Measurements from ENCODE around the gene ATP1A4.

ATP1A4 gene

DNA sequence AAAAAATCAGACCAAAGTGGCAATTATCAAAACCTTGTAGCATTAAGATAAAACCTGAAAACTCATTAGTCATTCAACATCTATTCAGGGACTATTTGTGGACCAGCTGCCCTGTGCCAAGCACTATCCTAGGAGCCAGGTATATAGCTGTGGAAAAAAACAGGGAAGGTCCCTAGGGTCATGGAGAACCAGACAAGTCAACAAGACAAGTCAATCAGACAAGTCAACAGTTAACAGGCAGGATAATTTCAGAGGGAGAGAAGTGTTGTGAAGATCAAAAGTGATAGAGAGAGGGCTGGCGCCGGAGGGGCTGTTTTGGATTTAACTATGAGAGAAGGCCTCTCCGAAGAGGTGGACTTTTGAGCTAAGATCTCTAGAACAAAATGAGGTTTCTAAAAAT, 3.3 kb upstream of the ATP1A4 start:
- DNase-seq = no peak

DNA sequence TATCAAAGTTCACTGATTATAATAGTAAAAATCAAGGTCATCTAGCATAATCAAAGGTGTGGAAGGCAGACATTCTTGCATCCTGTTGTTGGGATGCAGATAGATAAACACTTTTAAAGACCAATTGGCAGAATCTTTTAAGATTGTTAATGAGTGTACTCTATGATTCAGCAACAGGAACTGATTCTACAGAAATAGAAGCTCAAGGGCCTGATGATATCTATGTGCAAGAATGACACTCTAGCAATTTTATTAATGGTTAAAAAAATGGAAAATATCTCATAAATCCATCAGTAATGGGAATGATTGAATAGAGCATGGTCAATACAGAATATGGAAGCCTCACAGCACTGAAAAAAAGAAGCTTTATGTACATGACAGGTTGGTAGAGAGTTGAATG, 2.2 kb upstream of the ATP1A4 start:
- no peak for DNase-seq

DNA sequence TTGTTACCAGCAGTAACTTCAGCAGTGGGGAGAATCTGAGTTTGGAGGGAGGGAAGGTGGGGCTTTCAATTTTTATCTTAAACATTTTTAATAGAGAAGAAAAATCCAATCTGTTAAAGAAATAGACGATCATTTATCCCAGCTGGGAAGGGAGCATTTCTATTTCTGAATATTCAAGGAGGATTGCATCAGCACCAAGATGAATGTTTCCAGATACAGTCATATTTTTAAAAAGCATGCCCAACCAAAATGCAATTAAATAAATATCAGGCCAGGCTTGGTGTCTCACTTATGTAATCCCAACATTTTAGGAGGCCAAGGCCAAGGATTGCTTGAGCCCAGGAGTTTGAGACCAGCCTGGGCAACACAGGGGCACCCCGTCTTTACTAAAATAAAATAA, 1.7 kb upstream of the ATP1A4 start:
- DNase-seq = no peak

DNA sequence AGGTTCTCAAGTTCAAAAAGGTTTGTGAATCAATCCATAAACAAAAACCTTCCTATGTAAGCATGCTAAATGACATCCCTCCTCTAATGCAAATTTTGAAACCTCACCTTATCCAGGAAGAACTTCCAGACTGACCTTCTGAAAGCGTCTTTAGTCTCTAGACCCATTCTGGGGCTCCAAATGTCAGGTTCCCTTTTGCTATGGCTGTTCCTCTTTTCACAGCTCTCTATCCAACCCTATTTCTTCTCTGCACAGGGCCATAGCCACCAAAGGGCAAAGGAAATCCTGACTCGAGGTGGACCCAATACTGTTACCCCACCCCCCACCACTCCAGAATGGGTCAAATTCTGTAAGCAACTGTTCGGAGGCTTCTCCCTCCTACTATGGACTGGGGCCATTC, 3.4 kb downstream of the ATP1A4 start:
- DNase-seq = no peak

DNA sequence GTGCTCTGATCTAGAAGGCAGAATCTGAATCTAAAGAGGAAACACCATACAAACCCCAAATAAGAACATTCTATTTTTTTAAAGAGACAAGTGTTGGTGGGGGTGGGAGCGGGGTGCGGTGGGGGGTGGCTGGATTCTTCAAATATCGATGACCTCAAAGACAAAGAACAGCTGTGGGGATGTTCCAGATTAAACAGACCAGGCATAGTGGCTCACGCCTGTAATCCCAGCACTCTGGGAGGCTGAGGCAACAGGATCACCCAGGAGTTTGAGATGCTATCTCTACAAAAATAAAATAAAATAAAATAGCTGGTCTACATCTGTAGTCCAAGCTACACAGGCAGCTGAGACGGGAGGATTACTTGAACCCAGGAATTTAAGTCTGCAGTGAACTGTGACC, 5.0 kb downstream of the ATP1A4 start:
- no peak for DNase-seq

DNA sequence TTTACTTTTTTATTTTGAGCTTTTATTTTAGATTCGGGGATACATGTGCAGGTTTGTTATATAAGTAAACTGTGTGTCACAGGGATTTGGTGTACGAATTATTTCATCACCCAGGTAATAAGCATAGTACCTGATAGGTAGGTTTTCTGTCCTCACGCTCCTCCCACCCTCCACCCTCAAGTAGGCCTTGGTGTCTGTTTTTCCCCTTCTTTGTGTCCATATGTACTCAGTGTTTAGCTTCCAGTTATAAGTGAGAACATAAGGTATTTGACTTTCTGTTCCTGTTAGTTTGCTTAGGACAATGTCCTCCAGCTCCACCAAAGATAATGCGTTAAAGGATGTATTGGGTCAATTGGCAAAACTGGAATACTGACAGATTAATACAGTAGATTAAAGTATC, 5.8 kb downstream of the ATP1A4 start:
- no peak for DNase-seq

DNA sequence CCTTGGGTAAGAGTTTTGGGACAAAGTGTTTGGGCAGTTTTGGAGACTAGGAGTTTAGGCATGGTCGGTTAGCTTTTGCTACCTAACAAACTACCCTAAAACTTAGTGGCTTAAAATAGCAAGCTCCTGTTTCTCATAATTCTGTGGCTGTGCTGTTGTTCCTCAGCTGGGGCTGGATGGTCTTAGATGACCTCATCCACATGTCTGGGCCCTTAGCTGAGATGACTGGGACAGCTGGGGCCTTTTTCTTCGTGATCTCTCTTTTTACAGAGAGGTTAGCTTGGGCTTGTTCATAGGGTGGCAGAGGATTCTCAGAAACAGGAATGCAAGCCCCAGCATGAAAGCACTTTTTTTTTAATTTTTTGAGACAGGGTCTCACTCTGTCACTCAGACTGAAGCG, 6.6 kb downstream of the ATP1A4 start:
- DNase-seq = no peak

DNA sequence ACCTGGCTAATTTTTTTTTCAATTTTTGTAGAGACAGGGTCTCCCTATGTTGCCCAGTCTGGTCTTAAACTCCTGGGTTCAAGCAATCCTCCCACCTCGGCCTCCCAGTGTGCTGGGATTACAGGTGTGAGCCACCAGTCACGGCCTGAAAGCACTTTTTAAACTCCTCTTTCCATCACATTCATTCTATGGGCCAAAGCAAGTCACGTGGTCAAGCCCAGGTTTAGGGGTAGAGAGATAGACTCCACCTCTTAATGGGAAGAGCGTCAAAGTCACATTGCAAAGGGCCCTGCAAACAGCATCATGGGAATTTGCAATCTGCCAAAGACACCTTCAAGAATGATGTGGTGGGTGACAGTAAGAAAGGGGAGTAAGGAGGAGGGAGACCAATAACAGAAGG, 7.1 kb downstream of the ATP1A4 start:
- no peak for DNase-seq

DNA sequence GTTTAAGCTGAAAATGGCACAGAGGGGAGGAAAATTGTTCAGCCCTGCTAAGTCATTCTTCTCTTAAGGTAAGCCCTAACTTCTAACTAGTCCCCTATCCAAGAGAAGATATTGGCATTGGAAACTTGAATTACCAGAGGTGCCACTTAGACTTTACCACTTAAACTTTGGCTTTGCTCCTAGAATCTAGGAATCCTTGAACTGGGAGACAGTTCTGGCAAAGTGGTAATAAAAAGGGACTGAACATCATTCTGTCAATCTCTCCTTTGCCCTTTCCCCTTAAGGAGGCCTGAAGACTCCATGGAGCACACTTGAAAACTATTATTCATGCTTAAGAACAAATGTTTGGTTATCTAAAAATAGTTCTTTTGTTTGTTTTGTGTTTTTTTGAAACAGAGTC, 8.4 kb downstream of the ATP1A4 start:
- DNase-seq = no peak

DNA sequence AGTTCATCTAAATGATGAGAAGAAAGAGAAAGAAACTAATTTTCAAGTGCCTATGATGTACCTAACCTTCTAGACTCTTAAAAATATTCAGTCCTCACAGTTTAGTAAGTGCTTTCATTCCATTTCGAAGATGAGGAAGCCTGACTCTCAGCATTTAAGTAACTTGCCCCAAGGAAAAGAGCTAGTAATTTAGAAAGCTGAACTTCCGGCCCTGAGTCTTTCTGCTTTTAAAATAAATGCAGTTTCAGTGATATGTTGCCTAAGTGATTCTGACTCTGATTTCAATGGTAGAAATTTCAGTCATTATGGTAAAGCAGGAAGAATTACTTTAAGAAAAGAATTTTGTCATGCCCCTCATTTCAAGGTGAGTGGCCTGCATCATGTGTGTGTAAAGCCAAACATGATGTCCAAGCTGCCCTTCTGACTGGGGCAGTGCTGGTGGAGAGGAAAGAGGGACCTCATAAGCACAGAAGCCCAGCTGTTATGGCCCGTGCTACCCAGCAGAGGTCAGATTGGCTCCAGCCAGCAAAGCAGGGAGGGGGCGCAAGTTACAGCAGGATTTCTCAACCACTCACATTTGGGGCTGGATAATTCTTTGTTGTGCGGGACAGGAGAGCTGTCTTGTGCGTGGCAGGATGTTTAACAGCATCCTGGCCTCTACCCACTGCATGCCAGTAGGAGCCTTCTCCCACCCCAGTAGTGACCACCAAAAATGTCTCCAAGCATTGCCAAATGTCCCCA, 10.7 kb downstream of the ATP1A4 start:
- DNase-seq = no peak

DNA sequence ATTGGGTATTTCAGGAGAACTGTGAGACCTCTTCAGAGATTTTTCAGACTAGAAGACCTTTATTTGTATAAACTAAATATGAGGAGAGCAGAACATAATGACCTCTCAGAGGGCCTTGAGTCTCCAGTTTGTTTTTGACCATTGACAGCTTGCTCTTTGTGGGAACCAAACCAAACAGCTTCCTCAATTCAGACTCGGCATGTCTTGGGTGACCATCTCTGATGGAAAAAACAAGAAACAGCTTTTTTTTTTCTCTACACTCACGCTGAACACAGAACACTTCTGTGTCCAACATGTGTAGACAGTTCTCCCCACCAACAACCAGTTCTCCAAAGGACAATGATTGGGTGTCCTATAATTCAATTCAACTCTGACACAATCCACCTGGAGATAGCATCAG, 11.5 kb downstream of the ATP1A4 start:
- no peak for DNase-seq

DNA sequence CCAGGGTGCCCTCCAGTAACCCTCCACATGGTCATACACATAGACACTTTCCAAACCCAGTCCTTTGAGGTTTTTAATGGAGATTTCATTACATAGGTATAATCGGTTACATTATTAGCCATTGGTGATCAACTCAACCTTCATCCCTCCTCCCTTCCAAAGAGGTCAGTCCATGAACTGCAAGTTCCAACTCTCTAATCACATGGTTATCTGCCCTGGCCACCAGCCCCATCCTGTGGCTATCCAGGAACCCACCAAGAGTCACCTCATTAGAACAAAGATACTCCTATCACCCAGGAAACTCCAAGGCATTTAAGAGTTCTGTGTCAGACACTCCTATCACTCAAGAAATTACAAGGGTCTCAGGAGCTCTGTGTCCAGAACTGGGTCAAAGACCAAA, 12.2 kb downstream of the ATP1A4 start:
- no peak for DNase-seq

DNA sequence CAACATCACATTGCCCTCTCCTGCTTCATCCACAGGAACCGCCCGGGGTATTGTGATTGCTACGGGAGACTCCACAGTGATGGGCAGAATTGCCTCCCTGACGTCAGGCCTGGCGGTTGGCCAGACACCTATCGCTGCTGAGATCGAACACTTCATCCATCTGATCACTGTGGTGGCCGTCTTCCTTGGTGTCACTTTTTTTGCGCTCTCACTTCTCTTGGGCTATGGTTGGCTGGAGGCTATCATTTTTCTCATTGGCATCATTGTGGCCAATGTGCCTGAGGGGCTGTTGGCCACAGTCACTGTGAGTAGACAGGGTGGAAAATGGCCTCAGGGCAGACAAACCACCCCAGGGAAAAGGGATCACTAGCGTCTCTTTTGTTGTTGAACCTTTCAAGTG, 12.7 kb downstream of the ATP1A4 start:
- DNase-seq = no peak

DNA sequence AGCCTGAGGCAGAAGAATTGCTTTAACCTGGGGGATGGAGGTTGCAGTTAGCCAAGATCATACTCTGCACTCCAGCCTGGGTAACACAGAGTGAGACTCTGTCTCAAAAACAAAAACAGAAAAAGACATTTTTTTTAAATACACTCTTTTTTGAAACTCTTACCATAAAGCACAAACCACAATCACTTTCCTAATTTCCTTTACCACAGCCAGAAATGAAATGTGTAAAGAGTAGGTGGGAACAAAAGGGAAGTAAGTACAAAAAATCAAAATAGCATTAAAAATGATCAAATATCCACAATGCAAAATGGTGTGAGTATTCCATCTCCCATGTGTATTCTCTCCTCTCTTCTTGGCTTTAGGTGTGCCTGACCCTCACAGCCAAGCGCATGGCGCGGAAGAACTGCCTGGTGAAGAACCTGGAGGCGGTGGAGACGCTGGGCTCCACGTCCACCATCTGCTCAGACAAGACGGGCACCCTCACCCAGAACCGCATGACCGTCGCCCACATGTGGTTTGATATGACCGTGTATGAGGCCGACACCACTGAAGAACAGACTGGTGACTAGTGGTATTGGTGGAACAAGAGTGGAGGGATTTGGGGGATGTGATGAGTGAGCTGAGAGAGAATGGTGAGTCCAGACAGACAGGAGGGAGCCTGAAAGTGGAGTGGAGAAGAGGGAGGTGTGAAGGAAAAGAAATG, 14.9 kb downstream of the ATP1A4 start:
- no peak for DNase-seq

DNA sequence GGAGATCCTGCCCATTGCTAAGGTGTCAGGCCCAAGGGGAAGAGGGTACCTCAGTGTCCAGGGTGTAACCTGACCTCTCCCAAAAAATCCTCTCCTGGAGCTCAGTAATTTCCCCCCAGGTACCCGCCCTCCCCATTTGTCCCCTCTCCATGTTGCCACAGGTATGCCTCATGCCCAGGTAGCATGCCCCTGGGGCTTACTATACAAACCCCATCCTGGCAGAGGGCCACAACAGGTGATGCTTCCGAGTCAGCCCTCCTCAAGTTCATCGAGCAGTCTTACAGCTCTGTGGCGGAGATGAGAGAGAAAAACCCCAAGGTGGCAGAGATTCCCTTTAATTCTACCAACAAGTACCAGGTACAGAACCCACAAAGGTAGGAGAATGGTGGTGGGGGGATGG, 15.7 kb downstream of the ATP1A4 start:
- no peak for DNase-seq

DNA sequence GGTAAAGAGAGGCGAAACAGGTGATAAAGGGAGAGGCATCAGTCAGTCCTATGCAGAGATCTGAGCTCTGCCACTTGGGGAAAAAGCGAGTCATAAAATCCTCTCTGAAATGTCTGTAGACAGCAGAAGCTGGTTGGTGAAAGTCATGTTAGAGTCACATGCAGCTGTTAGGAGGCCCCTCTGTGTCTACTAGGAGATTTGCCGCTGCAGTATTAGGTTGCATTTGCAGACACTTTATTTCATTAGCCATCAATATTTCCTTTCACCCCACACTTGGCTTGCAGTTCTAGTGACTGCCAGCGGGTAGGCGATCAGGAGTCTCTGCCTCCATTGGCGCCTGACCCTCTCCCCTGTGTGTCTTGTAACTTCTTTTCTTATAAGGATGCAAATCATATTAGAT, 16.2 kb downstream of the ATP1A4 start:
- DNase-seq = no peak

DNA sequence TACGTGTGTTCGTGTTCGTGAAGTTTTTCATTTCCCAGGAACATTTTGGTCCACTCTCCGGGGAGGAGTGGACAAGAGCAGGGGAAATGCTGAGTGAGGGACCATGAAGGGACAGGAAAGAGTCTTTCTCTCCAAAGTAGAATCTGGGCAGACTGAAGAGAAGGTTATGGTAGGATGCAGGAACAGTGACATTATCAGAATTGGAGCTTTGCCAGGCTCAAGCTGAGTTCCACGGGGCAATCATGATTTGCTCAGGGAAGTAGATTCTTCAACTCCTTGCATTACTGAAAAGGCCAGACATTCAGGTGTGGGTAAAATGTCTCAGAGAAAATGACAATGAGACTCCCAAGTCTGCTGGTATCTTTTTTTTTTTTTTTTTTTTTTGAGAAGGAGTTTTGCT, 16.6 kb downstream of the ATP1A4 start:
- DNase-seq = no peak

DNA sequence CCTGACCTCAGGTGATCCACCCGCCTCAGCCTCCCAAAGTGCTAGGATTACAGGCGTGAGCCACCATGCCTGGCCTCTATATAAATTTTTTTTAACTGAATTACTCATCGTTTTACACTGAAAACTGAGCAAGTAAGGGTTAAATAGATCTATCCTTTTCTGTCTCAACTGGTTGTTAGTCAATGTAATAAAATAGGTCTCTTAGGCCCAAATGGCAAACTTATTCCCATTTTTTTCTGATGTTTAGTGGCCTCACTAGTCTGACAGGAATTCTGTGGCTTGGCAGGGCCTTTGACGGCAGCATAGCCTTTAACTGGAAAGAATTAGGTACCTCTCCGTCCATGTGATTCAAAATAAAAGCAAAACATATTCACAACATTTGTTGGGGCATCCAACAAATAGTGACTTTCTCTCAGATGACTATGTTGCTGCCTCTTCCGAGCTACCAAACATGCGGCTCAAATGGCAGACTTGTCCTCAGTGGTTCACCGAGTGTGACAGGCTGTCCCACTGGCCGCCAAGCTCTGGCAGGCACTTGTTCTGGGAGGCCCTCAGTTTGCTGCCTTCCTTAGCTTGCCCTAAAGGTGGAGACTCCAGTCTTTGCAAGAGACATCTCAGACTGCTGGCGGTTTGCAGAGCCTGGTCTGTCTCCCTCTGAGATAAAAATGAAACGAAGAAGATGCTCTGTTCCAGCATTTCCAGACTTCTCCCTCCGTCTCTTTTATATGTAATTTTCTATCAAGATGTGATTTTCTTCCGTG, 17.4 kb downstream of the ATP1A4 start:
- DNase-seq = no peak

DNA sequence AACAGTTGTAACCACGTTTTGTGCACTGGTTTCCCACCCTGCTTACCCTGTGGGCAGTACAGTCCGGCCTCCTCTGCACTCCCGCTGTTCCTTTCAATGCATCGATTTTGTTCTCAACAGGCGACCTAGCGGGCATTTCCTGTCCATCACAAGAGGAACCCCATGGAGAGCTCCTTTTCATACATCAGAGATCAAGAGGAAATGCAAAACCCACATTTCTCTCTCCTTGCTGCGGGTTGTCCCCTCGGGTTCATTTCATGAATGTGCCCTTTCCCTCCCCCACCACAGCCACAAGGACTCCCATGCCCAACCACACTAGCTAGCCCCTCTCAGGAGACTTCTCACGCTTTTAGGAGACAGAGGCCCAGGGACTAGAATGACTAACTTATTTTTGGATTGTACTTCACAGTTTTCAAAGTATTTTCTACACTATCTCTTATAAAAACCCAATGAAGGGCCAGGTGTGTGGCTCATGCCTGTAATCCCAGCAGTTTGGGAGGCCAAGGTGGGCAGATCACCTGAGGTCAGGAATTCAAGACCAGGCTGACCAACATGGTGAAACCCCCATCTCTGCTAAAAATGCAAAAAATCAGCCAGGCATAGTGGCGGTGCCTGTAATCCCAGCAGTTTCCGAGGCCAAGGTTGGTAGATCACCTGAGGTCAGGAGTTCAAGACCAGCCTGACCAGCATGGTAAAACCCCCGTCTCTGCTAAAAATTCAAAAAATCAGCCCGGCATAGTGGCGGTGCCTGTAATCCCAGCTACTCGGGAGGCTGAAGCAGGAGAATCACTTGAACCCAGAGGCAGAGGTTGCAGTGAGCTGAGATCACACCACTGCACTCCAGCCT, 18.4 kb downstream of the ATP1A4 start:
- no peak for DNase-seq

DNA sequence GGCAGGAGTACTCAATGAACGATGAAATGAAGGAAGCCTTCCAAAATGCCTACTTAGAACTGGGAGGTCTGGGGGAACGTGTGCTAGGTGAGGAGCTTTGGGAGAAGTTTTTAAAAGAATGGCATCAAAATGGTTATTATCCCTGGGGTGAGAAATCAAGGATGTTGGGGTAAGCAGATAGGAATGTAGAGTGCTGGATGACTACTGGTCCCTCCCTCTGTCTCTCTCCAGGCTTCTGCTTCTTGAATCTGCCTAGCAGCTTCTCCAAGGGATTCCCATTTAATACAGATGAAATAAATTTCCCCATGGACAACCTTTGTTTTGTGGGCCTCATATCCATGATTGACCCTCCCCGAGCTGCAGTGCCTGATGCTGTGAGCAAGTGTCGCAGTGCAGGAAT, 20.0 kb downstream of the ATP1A4 start:
- no peak for DNase-seq

DNA sequence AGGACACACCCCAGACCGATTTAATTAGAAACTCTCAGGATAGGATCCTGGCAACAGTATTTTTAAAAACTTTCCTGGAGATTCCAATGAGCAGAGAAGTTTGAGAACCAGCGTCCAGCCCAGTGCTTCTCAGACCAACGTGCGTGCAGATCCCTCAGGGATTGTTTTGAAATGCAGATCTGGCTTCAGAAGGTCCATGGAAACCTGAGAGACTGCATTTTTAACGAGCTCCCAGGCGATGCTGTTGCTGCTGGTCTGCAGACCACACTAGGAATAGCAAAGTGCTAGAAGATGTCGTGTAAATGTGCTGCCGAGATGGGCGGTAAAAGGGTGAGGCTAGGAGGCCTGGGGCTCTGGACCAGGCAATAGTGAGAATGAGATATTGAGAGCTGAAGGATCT, 20.6 kb downstream of the ATP1A4 start:
- no peak for DNase-seq

DNA sequence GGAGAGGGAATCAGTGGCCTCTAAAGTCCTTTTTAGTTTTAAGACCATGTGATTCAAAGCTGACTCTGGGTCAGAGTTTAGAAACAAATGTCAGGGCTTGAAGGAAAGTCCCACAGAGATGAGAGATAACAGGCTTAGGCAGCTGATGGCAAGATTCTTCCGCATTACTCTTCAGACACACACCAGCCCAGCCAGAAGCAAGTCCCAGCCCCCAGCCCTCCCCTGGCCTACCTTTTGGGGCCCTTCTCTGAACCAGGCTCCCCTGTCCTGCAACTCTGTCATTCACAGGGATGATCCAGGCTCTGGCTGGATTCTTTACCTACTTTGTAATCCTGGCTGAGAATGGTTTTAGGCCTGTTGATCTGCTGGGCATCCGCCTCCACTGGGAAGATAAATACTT, 25.8 kb downstream of the ATP1A4 start:
- DNase-seq = no peak

DNA sequence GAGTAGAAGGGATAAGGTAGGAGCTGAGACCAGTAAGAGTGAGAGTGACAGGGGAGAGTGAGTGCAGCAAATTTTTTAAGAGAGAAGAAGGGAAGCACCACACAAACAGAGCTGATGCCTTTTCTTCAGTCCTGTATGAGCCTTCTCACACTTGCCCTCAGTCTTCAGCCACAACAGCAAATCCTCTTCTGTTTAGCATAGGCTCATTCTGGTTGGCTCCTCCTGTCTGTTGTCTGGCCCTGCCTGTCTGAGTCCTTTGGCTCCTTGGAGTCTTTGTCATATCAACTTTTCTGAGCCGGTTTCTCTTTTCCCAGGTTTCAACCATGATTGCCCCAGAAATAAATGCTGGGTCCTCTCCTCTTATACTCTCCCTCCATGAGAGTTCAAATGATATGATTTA, 26.3 kb downstream of the ATP1A4 start:
- no peak for DNase-seq

All from effector CD8-positive, alpha-beta T cell (primary cell).